Activated naive CD4-positive, alpha-beta T cell treated with anti-CD3 and anti-CD28 coated beads, Interleukin-2, amount 50 U/mL, for 16 hours (primary cell): ENCODE data around the gene KLHDC3.

Source experiments
- DNase-seq: peaks from one replicate; pipeline ENCODE4 v3.0.0-alpha.2; 2020

Gene KLHDC3

GRCh38 chr6:43059168-43060033 is 45.4 kb downstream of the KLHDC3 start, which contains the start of the genes KLC4 and MRPL2:
Gene KLC4, plus strand, starts transcription at chr6:43059631. Its CDS starts 1,705 bp downstream, at chr6:43061336.
Gene MRPL2, minus strand, starts transcription at chr6:43059434. Its CDS starts 53 bp downstream, at chr6:43059381.
- peak; percentile 96 for DNase-seq

DNA sequence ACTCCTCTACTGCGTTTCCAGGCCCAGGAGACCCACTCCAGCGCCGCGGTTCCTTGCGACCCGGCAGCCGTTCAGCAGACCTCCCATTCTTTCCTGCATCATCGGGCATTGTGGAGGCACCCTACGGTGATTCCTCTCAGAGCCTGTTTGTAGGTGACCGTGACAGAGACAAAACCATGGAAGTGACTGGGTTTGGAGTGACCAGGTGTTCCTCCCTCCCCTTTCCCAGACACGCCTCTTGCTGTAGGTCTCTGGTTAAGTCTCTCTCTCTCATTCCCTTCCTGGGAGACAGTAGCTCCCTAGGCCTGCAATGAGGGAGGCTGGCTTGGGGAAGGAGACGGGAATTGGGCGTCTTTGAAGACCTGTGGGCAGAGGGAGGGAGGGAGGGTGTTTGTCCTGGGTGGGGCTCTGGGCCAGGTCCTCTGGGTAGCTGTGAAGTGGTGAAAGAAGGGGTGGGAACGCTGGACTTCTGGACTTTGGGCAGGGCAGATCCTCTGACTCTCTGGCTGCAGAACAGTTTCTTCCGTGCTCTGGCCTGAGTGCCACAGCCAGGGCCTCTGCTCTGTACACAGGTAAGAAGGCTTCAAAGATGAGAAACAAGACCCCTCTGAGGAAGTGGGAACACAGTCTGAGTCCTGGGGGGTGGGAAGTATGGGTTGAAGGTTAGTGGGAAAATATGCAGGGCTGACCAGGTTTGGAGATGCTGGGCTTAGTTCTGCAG is 46.1 kb downstream of the KLHDC3 start:
- no peak for DNase-seq

- no peak for DNase-seq
Observed at GRCh38 chr6:43060755-43061633, 46.9 kb downstream of the KLHDC3 start.

- DNase-seq = no peak
Observed at GRCh38 chr6:43061861-43062260, 47.8 kb downstream of the KLHDC3 start.

GRCh38 chr6:43062818-43063217 is 48.8 kb downstream of the KLHDC3 start:
- no peak for DNase-seq

GRCh38 chr6:43070028-43070632 is 56.1 kb downstream of the KLHDC3 start:
- no peak for DNase-seq
